LNCAP (cell line): ENCODE data around the gene MTTP.

ENCODE experiments used
- TF ChIP-seq, protein P1 (sequence below): fragments of 450-650 bp; IDR thresholded peaks from 2 replicates; pipeline ENCODE4 v1.5.1; 2017; ENCODE audit warnings: mild to moderate bottlenecking

The MTTP gene

DNA sequence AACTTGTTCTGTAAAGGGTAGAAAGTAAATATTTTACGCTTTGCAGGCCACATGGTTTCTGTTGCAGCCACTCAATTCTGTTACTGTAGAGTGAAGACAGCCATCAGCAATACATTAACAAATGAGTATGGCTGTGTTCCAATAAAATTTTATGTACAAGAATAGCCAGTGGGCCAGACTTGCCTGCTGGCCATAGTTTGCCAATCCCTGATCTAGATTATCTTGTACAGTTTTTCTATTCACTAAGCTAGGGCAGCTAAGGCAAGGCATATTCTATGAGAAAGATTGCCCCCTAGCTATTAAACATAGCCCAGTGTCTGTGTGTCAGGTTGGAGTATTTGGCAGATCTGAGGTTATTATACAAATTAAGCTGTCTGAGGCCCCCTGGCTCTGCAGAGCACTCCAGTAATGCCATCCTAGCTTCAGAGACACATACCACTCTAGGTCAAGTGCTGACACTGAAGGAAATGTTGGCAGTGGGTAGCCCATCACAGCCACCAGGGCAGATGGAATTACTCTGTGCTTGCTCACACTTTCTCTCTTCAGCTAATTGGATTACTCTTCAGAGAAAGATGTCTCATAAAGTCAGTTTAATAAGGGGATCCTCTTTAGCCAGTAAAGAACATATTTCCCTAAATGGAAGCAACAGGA, 40.7 kb downstream of the MTTP start:
- TF ChIP-seq, protein P1, sequence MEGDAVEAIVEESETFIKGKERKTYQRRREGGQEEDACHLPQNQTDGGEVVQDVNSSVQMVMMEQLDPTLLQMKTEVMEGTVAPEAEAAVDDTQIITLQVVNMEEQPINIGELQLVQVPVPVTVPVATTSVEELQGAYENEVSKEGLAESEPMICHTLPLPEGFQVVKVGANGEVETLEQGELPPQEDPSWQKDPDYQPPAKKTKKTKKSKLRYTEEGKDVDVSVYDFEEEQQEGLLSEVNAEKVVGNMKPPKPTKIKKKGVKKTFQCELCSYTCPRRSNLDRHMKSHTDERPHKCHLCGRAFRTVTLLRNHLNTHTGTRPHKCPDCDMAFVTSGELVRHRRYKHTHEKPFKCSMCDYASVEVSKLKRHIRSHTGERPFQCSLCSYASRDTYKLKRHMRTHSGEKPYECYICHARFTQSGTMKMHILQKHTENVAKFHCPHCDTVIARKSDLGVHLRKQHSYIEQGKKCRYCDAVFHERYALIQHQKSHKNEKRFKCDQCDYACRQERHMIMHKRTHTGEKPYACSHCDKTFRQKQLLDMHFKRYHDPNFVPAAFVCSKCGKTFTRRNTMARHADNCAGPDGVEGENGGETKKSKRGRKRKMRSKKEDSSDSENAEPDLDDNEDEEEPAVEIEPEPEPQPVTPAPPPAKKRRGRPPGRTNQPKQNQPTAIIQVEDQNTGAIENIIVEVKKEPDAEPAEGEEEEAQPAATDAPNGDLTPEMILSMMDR = no peak

DNA sequence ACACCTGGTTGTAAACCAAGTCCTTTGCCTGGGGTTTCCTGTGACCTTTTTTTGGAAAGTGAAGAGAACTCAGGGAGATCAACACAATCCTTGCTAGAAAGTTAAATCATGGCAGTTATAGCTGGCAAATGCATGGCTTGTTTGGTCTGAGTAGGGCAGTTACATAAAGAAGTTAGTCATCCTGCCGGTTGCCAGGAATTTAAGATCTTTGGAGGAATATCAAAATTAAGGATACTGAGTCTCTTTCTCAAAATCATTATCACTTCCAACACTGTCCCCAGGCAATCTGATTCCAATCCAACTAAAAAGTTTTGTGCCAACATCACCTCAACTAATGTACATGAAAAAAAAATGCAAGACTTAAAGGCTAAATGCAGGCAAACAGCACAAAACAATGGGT, 42.8 kb downstream of the MTTP start:
- TF ChIP-seq, protein P1 = no peak

DNA sequence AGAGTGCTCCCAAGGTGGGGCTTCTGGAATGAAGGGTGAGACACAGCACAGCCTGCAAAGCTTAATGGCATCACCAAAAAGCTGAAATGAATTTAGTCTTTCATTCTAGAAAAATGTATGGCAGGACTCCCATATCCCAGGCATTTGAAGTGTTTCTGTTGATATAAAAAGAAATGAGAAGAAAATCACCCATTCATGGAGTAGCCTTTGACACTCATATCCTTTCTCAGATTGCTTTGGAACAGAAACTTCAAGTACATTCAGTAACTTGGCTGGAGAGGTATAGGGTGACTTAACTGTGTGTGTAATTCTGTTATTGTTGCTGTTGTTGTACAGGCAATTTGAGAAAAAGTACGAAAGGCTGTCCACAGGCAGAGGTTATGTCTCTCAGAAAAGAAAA, 47.7 kb downstream of the MTTP start:
- TF ChIP-seq, protein P1 = no peak

DNA sequence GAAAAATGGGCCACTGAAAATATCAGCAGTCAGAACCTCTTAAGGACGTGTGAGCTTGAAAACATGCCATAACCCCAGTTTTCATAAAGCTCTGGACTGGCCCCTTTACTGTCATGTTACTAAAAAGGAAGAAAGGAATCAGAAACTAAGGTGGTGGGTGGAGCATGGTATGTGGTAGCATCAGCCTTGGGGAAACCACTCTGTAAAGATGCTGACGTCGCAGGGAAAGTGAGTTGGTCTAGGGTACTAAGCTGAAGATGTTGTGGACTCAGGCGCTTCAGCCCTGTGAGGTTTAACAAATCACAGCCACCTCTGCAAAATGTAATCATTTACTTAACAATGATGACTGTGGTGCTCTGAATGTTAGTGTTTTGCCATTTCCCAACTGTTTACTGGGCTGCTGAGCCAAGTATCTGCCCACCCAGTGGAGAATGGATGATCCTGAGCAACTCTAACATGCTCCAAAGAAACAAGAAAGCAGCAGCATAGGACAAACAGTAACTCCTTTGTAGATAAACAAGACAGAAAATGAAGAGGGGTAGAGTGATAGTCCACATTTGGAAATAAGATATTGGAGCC, 49.6 kb downstream of the MTTP start:
- TF ChIP-seq, protein P1 = no peak

DNA sequence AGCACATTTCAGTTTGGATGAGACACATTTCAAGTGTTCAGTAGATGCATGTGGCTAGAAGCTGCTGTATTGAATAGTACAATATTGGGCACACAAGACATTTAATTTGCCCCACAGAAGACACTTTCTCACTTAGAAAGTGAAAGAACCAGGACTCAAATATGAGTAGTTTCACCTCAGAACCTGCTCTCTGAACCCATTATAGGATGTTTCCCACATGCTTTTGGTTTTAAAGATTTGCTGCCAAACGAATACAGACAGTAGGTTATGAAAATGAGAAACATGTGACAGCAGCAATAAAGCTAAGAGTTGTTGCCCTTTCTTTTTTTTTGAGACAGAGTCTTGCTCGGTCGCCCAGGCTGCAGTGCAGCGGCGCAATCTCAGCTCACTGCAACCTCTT, 50.7 kb downstream of the MTTP start:
- TF ChIP-seq, protein P1 = no peak

DNA sequence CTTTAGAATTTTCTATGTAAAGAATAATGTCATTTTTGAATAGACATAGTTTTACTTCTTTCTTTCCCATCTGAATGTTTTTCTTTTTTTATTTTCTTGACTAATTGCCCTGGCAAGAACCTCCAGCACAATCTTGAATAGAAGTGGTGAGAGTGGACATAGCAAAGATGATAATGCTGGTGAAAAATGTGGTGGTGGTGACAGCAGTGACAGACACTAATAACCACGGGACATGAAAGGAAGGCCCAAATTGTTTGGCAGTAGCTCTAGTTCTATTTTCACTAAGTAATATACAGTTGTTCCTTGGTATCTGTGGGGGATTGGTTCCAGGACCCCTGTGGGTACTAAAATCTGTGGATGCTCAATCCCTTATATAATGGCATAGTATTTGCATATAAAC, 53.4 kb downstream of the MTTP start:
- TF ChIP-seq, protein P1 = no peak

DNA sequence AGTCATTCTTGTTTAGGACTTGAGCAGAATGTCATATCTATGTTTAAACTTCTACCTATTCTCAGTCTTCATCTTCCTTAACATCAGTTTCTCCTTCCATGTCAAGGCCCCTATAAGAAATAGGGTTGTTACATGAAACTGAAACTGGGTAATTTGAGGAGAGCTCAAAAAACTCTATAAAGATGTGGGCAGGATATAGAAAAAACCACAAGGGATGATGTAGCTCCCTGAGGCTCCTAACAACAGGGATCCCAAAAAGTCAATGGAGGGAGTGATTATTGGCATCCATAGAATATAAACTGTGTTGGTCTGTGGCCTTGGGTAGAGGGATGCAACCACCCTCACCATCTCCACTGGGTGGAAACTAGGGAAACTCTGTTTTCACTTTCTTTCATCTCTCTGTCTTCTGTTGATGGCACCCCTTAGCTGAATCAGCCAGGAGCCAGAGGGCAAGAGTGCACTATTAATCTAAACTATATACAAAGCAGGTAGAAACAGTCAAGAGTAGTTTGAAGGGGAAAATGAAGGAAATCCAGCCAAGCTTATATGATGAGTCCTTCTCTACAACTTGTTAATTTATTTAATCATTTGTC, 55.4 kb downstream of the MTTP start:
- TF ChIP-seq, protein P1 = no peak
